ENCODE measurements around the gene CUX1.

Gene CUX1

DNA sequence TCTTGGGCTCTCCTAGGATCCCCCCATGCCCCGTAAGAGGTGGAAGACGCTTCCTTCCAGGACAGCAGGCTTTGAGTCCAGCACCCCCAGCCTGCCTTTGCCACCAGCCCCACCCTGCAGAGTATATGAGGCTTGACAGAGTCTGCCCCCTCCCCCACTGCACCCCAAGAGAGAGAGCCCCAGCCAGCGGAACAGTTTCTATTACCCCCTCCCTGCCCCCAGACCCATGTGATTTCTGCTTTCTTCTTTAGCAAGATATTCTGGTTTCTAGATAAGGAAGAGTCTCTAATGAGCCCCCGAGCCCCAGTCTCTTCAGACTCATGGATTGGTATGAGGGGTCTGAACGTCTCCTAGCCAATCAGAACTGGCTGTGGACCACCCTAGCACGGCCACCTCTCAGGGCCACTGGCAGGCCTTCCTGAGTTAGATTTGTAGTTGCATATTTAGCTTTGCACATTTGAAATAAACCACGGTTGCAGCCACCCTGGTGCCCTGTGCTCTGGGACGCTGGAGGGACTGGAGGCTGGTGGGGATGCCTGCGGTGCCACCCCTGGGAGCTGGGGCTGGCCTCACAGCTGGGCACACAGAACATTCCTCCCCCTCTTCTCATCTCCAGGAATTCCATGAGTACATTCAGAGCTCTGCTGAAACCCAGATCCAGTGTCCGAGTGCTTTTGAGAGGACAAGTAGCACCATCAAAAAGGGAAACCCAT lies 466.2 kb downstream of the CUX1 start:
- DNase-seq (ENCODE audit: low read depth, low spot score), result no peak

DNA sequence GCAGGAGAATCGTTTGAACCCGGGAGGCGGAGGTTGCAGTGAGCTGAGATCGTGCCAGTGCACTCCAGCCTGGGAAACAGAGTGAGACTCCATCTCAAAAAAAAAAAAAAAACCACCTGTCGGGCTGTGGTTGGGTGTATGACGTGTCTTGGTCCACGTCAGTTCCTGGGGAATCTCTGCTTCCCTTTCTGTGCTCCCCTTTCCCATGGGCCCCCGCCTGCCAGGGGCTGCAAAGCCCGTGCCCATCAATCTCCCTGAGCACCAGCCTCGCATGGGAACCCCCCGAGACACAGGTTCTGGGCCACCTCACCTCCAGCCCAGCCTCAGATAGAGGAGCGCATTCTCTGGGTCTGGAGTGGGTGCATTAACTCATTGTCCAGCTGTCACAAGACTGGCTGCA lies 467.0 kb downstream of the CUX1 start:
- DNase-seq (ENCODE audit: low read depth, low spot score), result no peak

GRCh38 chr7:102284891-102285539 lies 467.6 kb downstream of the CUX1 start:
- DNase-seq (ENCODE audit: low read depth, low spot score), result no peak

DNA sequence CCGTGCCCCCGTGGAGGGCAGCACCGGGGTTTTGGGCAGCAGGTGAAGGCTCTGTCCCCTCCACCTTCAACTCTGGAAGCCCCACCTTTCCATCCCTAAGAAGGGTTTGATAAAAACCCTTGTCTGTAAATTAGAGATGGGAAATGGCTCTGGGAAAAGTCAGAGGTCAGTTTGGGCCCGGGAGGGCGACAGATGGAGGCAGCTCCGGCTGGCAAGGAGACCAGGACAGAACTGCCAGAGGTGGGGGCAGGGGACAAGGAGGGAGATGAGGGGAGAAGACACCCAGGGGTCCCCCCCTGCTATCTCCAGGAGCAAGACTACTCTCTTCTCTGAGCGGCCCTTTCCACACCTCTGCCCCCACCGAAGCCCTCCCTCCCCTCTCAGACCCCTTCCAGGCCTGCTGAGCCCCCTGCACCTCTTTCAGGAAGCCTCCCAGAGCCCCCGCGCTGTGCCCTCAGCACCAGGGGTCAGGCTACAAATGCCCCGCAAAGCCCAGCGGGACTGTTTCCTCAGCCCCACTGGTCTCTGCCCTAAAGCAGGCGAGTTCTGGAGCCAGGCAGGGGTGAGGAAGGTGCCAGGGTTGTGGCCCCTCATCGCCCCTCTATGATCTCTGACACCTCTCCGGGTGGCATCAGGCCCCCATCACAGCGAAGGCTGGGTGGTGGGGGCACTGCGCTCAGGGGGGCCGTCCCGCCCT lies 468.3 kb downstream of the CUX1 start:
- DNase-seq (ENCODE audit: low read depth, low spot score), result no peak

DNA sequence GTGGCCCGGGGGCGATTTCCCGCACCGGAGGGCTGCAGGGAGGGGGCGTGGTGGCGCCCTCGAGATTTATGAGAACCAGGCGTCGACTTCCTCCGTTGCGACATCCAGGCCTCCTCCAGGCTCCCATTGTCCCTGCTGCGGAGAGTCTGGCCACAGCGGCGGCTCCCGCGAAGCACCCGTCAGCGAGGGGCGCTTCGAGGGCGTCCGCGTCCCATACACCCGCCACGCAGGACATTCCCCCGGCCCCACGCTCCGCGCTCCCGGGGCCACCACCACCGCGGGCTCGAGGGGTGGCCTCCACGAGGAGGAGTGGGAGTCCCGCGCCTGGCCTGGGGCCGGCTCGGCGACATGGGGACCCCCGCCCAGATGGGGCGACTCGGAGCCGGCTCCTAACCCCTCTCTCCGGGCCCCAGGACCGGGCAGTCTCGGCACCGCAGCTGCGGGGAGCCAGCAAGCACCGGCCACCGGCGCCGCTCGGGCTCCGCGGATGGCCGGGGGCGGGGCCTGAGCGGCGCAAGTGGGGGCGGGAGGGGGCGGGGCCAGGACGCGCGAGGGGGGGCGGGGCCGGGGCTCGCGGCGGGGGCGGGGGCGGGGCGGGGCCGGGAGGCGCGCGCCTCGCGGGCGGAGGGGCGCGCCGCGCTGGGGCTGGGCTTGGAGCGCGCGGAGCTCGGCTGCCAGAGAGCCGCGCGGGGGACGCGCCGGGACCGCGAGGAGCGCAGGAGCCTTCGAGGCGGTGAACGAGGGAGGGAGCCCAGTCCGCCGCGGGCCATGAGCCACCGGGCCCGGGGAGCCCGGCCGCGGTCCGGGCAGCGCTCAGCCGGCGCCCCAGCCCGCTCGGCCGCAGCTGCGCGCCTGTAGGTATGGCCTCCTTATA lies 469.0 kb downstream of the CUX1 start, which contains the start of gene SH2B2:
SH2B2 (plus strand) TSS at position 632 of the 874 bp plus-strand sequence. CDS start 13,683 bp downstream, outside the sequence.
- DNase-seq (ENCODE audit: low read depth, low spot score), result no peak

GRCh38 chr7:102287111-102287980 lies 469.9 kb downstream of the CUX1 start:
- DNase-seq (ENCODE audit: low read depth, low spot score), result no peak

GRCh38 chr7:102287981-102288278 lies 470.5 kb downstream of the CUX1 start:
- DNase-seq (ENCODE audit: low read depth, low spot score), result no peak

DNA sequence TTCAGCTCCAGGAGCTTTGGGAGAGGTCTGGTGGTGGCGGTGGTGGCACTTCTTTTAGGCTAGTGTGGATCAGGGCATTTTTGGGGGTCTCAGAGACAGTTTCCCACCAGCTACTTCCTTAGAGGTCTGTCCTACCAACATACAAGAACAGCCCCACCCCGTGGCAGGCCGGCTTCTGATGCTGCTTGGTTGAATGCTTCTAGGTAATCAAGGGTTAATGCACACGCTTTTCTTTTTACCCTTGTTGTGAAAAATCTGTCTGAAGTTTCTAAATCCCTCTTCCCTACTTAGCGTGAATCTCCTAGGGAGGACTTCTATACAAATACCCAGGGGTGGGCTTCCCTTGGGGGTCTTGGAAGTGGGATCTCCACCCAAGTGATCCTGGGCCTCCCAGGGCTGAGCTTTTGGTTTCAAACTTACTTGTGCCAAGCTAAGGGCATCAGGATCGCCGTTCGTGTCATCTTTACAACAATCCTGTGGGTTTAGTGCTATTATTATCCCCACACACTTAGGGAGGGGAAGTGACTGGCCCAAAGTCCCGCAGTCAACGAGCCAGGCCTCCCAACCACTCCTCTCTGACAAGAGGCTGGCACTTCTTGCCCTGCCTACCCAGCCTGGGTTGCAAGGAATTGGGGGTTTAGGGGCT lies 471.0 kb downstream of the CUX1 start:
- DNase-seq (ENCODE audit: low read depth, low spot score), result no peak

- DNase-seq (ENCODE audit: low read depth, low spot score), result no peak
These were observed 471.6 kb downstream of the CUX1 start for GRCh38 chr7:102289057-102289456.

- no peak for DNase-seq (ENCODE audit: low read depth, low spot score)
These were observed 473.9 kb downstream of the CUX1 start for GRCh38 chr7:102291056-102291915.

GRCh38 chr7:102291916-102292267 lies 474.5 kb downstream of the CUX1 start:
- no peak for DNase-seq (ENCODE audit: low read depth, low spot score)

DNA sequence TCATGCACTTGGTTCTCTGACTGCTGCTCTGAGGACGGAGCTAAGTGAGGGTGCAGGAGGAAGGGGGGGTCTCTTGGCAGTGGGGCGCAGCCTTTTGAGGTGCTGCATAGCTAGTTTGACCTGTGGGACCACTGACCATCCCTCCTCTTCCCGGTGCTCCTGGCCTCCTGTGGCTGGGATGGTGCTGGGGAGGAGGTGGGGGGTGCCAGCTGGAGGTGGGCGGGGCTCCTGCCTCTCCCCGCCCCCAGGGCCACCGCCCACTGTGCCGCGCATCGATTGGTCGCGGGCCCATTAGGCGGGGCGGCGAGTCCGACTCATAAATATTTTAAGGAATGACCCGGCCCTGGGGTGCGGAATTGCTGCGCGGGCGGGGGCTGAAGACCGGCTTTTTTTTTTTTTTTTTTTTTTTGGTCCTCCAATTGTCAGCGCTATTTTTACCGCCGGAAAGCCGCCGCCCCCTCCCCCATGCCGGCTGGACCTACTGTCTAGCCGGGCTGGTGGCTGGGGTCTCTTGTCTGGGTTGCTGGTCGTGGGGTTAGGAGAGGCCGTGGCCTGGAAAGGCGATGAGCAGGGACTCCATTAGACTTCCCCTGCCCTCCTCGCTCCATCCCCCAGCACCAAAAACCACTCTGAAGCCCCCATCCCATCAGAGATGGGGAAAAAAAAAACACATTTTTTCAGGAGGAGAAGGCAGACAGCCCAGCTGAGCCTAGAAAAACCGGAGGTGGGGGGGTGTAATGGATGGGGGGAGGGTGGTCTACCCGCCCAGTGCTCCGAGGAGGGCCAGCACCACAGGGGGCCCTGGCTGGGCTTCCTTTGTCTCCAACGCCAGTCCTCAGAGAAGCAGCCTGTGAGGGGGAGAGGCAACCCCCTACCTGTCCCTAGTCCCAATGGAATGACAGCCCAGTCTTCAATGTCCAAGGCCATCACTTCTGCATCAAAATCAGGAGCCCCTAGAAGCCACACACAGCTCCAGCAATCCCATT lies 475.7 kb downstream of the CUX1 start:
- no peak for DNase-seq (ENCODE audit: low read depth, low spot score)

DNA sequence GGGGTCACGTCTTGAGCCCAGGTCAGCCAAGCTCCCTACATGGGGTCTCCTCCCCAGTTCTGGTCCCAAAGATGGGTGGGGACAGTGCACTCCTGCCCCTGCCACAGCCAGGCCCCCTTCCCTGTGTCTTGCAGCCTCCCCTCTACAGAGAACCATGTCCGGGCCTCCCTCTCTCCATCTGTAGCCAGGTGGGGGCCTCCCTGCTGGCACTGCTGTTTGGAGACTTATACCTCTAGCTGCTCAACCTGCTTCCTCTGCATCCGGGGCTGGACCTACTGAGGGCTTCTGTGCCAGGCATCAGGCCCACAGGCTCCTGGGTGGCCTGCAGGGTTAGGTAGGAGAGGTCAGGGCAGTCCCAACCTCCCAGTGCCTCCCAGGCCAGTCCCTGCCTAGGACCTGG lies 477.2 kb downstream of the CUX1 start:
- no peak for DNase-seq (ENCODE audit: low read depth, low spot score)

DNA sequence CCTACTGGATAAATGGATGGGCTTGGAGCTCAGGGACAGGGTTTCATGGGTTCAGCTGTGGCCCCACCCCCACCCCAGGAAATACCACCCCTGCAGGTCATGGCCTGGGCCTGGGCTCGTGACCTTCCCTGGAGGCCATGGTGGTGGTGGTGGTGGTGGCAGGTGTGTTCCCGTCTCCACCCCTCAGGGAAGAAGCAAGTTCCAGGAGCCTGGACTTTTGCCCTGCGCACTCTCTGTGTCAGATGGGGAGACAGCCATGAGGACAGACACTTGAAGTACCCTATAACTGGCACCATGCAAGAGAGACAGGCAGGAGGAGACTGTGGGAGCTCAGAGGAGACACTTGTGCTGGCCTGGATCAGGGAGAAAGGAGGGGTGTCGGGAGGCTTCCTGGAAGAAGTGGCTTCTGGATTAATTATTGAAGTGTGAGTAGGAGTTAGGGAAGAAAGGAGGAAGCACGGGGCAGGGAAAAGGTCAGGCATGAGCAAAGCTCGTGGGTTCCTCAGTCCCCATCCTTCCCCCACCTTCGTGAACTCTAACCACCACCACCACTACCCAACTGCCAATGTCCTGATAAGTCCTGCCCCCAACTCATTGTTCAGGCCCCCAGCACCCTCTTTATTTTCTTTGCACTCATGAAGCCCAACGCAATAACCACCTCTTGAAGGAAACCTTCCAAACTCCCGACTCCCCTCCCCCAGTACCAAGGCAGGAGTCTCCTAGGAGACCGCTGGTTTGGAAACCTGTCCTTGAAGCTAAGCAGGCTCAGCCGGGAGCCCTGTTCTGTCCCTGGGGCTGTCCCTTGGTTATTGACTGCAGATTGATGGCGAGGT lies 478.1 kb downstream of the CUX1 start:
- DNase-seq (ENCODE audit: low read depth, low spot score), result no peak

- DNase-seq (ENCODE audit: low read depth, low spot score), result no peak
These were observed 478.7 kb downstream of the CUX1 start for GRCh38 chr7:102296179-102296438.

GRCh38 chr7:102296514-102296913 lies 479.1 kb downstream of the CUX1 start:
- no peak for DNase-seq (ENCODE audit: low read depth, low spot score)

DNA sequence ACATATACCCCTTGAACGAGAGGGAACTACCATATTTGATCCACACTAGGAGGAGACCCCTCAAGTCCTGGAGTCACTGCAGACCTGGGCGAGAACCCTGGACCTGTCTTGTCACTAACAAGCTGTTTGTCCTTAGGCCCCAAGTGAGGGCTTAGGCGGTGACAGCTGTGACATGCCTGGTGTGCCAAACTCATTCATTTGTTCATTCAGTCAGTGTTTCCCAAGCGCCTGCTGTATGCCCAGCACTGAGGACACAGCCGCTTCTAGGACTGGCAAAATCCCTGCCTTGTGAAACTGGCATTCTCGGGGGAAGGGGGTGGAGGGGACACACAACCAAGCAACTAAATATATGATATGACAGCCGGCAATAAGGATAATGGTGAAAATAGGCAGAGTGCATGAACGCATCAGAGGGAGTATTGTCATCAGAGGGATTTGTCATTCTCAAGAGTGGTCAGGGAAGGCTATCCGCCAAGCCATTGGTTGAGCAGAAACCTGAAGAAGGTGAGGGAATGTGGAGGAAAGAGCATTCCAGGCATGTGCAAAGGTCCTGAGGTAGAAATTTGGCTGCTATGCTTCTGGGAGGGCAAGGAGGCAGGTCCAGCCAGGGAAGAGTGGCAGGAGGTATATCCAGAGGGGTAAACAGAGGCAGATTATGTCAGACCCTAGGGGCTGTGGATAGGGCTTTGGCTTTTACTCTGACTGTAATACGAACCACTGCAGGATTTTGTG lies 480.2 kb downstream of the CUX1 start:
- no peak for DNase-seq (ENCODE audit: low read depth, low spot score)

Measured in smooth muscle cell of the brain vasculature (primary cell).